HG03108 (cell line): ENCODE results near the gene ARMC12.
"Not testable (repeated sequence)": the region's sequence is repeated elsewhere in the genome, so short reads cannot be mapped to it uniquely, and the experiment has no call there.

Experiments used
- ATAC-seq: cut with Tn5 transposase; IDR thresholded peaks from one replicate; pipeline ENCODE4 v1.9.1; 2021; ENCODE audit warnings: moderate library complexity; ENCODE audit not compliant: unreplicated experiment

ARMC12 gene

GRCh38 chr6:35731736-35732532, 4.9 kb upstream of the ARMC12 start:
- peak; percentile 36 for ATAC-seq

GRCh38 chr6:35733633-35734032, 3.2 kb upstream of the ARMC12 start:
- no peak for ATAC-seq

- not testable (repeated sequence) for ATAC-seq
These were observed 2.5 kb upstream of the ARMC12 start for GRCh38 chr6:35734319-35734718.

- ATAC-seq: no peak
These were observed 1.4 kb upstream of the ARMC12 start for GRCh38 chr6:35735452-35735851.

GRCh38 chr6:35736253-35736894, 458 bp upstream of the ARMC12 start:
- no peak for ATAC-seq

GRCh38 chr6:35737413-35738211, 780 bp downstream of the ARMC12 start:
- no peak for ATAC-seq

- ATAC-seq: no peak
These were observed 3.1 kb downstream of the ARMC12 start for GRCh38 chr6:35739645-35740524.

GRCh38 chr6:35742842-35743241, 6.0 kb downstream of the ARMC12 start:
- ATAC-seq: no peak

- no peak for ATAC-seq
These were observed 8.7 kb downstream of the ARMC12 start for GRCh38 chr6:35745509-35745908.

GRCh38 chr6:35746516-35746915, 9.7 kb downstream of the ARMC12 start:
- ATAC-seq: no peak

GRCh38 chr6:35747877-35748276, 11.0 kb downstream of the ARMC12 start:
- ATAC-seq: no peak

- no peak for ATAC-seq
These were observed 13.7 kb downstream of the ARMC12 start for GRCh38 chr6:35750557-35750956.

- ATAC-seq: no peak
These were observed 14.8 kb downstream of the ARMC12 start for GRCh38 chr6:35751594-35751993.

GRCh38 chr6:35752330-35752729, 15.5 kb downstream of the ARMC12 start:
- no peak for ATAC-seq

- ATAC-seq: no peak
These were observed 17.8 kb downstream of the ARMC12 start for GRCh38 chr6:35754452-35755277.

GRCh38 chr6:35755278-35755924, 18.6 kb downstream of the ARMC12 start:
- ATAC-seq: no peak

GRCh38 chr6:35757456-35758123, 20.8 kb downstream of the ARMC12 start:
- ATAC-seq: no peak

GRCh38 chr6:35759426-35759825, 22.6 kb downstream of the ARMC12 start:
- ATAC-seq: no peak

- ATAC-seq: no peak
These were observed 28.9 kb downstream of the ARMC12 start for GRCh38 chr6:35765739-35766138.
